ENCODE results near the gene SRGAP1.
A peak's percentile ranks its signal among the peaks of the same experiment; 100 is the strongest.

SRGAP1 gene

GRCh38 chr12:63944586-63945228 is 100.2 kb downstream of the SRGAP1 start:
- no peak for TF ChIP-seq CTCF (IDR thresholded peaks at IDR 0.05; ENCODE audit: low read depth, low read length)
- H3K4me3 ChIP-seq (replicated peaks in 1 of 2; ENCODE audit: low read depth in 2 of 2, low read length in 2 of 2): no peak overlapping the region
- DNase-seq (ENCODE audit: low read depth in 2 of 2): no peak

GRCh38 chr12:63945777-63946176 is 101.3 kb downstream of the SRGAP1 start:
- no peak for DNase-seq (ENCODE audit: low read depth in 2 of 2)
- no peak overlapping the region for H3K4me3 ChIP-seq (replicated peaks in 1 of 2; ENCODE audit: low read depth in 2 of 2, low read length in 2 of 2)
- no peak for TF ChIP-seq CTCF (IDR thresholded peaks at IDR 0.05; ENCODE audit: low read depth, low read length)

- no peak overlapping the region for H3K4me3 ChIP-seq (replicated peaks in 1 of 2; ENCODE audit: low read depth in 2 of 2, low read length in 2 of 2)
- TF ChIP-seq CTCF (IDR thresholded peaks at IDR 0.05; ENCODE audit: low read depth, low read length): no peak
- no peak for DNase-seq (ENCODE audit: low read depth in 2 of 2)
Measured at GRCh38 chr12:63948211-63948610, 103.7 kb downstream of the SRGAP1 start.

GRCh38 chr12:63949902-63950301 is 105.4 kb downstream of the SRGAP1 start:
- TF ChIP-seq CTCF (IDR thresholded peaks at IDR 0.05; ENCODE audit: low read depth, low read length): no peak
- peak in 1 of 2 donors; percentile 76 for DNase-seq (ENCODE audit: low read depth in 2 of 2)
- H3K4me3 ChIP-seq (replicated peaks in 1 of 2; ENCODE audit: low read depth in 2 of 2, low read length in 2 of 2): no peak overlapping the region

- H3K4me3 ChIP-seq (replicated peaks in 1 of 2; ENCODE audit: low read depth in 2 of 2, low read length in 2 of 2): no peak overlapping the region
- no peak for TF ChIP-seq CTCF (IDR thresholded peaks at IDR 0.05; ENCODE audit: low read depth, low read length)
- DNase-seq (ENCODE audit: low read depth in 2 of 2): no peak
Measured at GRCh38 chr12:63952995-63953394, 108.5 kb downstream of the SRGAP1 start.

- no peak overlapping the region for H3K4me3 ChIP-seq (replicated peaks in 1 of 2; ENCODE audit: low read depth in 2 of 2, low read length in 2 of 2)
- no peak for TF ChIP-seq CTCF (IDR thresholded peaks at IDR 0.05; ENCODE audit: low read depth, low read length)
- DNase-seq (ENCODE audit: low read depth in 2 of 2): peak; percentile 72 to 88
Measured at GRCh38 chr12:63955831-63956666, 111.5 kb downstream of the SRGAP1 start.
